ENCODE data around the gene KIF2A. TPM values are rescaled to one million over a fixed set of nuclear protein-coding genes. Genes with fewer than 3 reads are reported as not detected.

KIF2A gene
- total and polyA plus RNA-seq, 2 of the 8 experiments (the other 6 are each of a cell fraction or from before 2014, with no cell fraction given), result 18.4 to 97.1 TPM

DNA sequence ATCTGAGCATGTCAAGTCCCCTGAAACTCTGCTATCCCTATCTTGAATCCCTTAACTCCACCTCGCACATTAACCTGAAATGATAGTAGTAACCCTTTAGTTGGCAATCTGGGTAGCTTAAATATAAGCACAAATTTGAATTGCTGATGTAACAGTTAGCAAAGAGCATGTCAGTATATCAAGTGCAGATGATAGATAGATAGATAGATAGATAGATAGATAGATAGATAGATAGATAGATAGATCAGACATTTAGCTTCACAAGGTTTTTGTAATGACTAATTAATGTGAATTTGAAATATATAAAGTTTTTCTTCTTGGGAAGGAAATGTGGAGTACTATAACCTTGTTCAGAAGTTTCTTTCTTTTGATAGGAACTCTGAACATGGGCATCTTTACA lies 30.4 kb upstream of the KIF2A start:
- no peak overlapping the region for H3K56ac ChIP-seq (replicated peaks; ENCODE audit: insufficient read length, low read depth, low read length)
- H2BK15ac ChIP-seq (ENCODE audit: low read length), result no peak overlapping the region
- no peaks in the 10 kb centered on the region for H3K79me1 ChIP-seq (ENCODE audit: low read depth, low read length)
- no peaks in the 10 kb centered on the region for H3K36me3 ChIP-seq (ENCODE audit: control insufficient read depth in 2 of 4, insufficient read depth in 4 of 4, low read length in 3 of 4)
- no peak overlapping the region for H4K5ac ChIP-seq (ENCODE audit: insufficient read length, low read depth, low read length)
- no peak overlapping the region for H2BK5ac ChIP-seq (ENCODE audit: low read depth, low read length)
- 96% methylated on average over 1 of the region's 1 CpG; no CpG with 5 or more reads in 1 of the 2 experiments for WGBS, 2 experiments (ENCODE audit: extremely low coverage in 1 of 2, insufficient coverage in 1 of 2, insufficient read length in 1 of 2, insufficient replicate concordance in 2 of 2, low coverage in 1 of 2, low lambda C conversion rate in 2 of 2, missing lambda C conversion rate in 1 of 2)
- CTCF ChIA-PET (ENCODE audit: partially characterized antibody), result interaction anchor here (0.9 to 1.1 kb wide), 4 partner anchors 11 to 52 kb away, joined by 3 to 4 read pairs (median 3); no protein-coding TSS in a partner anchor
- H3K27ac ChIP-seq (ENCODE audit: low read depth, low read length), result no peak overlapping the region
- H3K4me1 ChIP-seq (replicated peaks in 1 of 4; ENCODE audit: control insufficient read depth in 3 of 4, insufficient read depth in 4 of 4, low read length in 3 of 4), result no peaks in the 10 kb centered on the region
- no peak overlapping the region for H2BK120ac ChIP-seq (replicated peaks; ENCODE audit: low read depth, low read length)
- H2AFZ ChIP-seq (ENCODE audit: low read length), result no peak overlapping the region
- H2BK12ac ChIP-seq (ENCODE audit: low read depth, low read length), result no peak overlapping the region
- no peak overlapping the region for H3K18ac ChIP-seq (ENCODE audit: extremely low read depth, low read length)
- H3K9me3 ChIP-seq (ENCODE audit: insufficient read depth in 2 of 2, low read depth in 1 of 2, low read length in 1 of 2), result no peaks in the 10 kb centered on the region
- no peak overlapping the region for H3K4ac ChIP-seq (replicated peaks; ENCODE audit: insufficient read length, low read depth, low read length)
- no peak overlapping the region for H3K23ac ChIP-seq (ENCODE audit: insufficient read length)
- H4K20me1 ChIP-seq (replicated peaks in 1 of 2; ENCODE audit: control insufficient read depth in 1 of 2, insufficient read depth in 2 of 2, low read length in 2 of 2), result no peaks in the 10 kb centered on the region
- no peaks in the 10 kb centered on the region for H3K79me2 ChIP-seq (ENCODE audit: control insufficient read depth in 1 of 2, insufficient read depth in 2 of 2, low read length in 2 of 2)
- no peak overlapping the region for H3K4me2 ChIP-seq (ENCODE audit: insufficient read depth in 1 of 2, low read depth in 2 of 2, low read length in 2 of 2)
- H2AK5ac ChIP-seq (ENCODE audit: low read depth, low read length), result no peak overlapping the region
- H4K8ac ChIP-seq (ENCODE audit: extremely low read depth, insufficient read depth, low read length), result no peak overlapping the region
- H2BK20ac ChIP-seq (ENCODE audit: low read length), result no peak overlapping the region
- H3K4me3 ChIP-seq (ENCODE audit: extremely low read depth in 1 of 4, insufficient read depth in 2 of 4, low read depth in 3 of 4, low read length in 4 of 4), result no peak overlapping the region
- H3K23me2 ChIP-seq (ENCODE audit: low read depth, low read length), result no peaks in the 10 kb centered on the region
- no peak overlapping the region for H3K14ac ChIP-seq (ENCODE audit: insufficient read length)
- DNase-seq (ENCODE audit: low read depth in 1 of 2, low spot score in 2 of 2) (no peak), FAIRE-seq (no peak)
- no peak overlapping the region for H4K91ac ChIP-seq (replicated peaks; ENCODE audit: insufficient read length, low read length)
- H3K27me3 ChIP-seq (replicated peaks in 1 of 4; ENCODE audit: control insufficient read depth in 3 of 4, extremely low read depth in 1 of 4, insufficient read depth in 3 of 4, low read length in 3 of 4), result no peaks in the 10 kb centered on the region; a peak in 1 of 7 replicates
- H3K9ac ChIP-seq (replicated peaks in 1 of 4; ENCODE audit: extremely low read depth in 1 of 4, low read depth in 3 of 4, low read length in 3 of 4), result no peak overlapping the region
- POLR2A ChIA-PET (ENCODE audit: partially characterized antibody), result no interaction called here
- TF ChIP-seq TEAD4 (IDR thresholded peaks at IDR 0.05; ENCODE audit: low read depth, low read length), result no peak
- TF ChIP-seq, protein P1, sequence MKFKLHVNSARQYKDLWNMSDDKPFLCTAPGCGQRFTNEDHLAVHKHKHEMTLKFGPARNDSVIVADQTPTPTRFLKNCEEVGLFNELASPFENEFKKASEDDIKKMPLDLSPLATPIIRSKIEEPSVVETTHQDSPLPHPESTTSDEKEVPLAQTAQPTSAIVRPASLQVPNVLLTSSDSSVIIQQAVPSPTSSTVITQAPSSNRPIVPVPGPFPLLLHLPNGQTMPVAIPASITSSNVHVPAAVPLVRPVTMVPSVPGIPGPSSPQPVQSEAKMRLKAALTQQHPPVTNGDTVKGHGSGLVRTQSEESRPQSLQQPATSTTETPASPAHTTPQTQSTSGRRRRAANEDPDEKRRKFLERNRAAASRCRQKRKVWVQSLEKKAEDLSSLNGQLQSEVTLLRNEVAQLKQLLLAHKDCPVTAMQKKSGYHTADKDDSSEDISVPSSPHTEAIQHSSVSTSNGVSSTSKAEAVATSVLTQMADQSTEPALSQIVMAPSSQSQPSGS (IDR thresholded peaks at IDR 0.05; ENCODE audit: low read length), result no peak
- no peak for TF ChIP-seq SIN3A (conservative IDR thresholded peaks at IDR 0.05 in 1 of 2, IDR thresholded peaks at IDR 0.05 in 1 of 2; ENCODE audit: low read depth in 1 of 2, low read length in 2 of 2)
- no peak for TF ChIP-seq GABPA (IDR thresholded peaks at IDR 0.05; ENCODE audit: borderline replicate concordance, insufficient read depth, low read length)
- no peak for TF ChIP-seq NANOG (IDR thresholded peaks at IDR 0.05; ENCODE audit: insufficient read depth, low read depth, low read length, poor library complexity, severe bottlenecking)
- TF ChIP-seq TBP (IDR thresholded peaks at IDR 0.05; ENCODE audit: low read depth, low read length), result no peak
- no peak for TF ChIP-seq KDM4A (IDR thresholded peaks at IDR 0.05; ENCODE audit: low read depth, low read length, severe bottlenecking)
- no peak for TF ChIP-seq EP300 (IDR thresholded peaks at IDR 0.05; ENCODE audit: borderline replicate concordance in 1 of 2, low read depth in 2 of 2, low read length in 2 of 2)
- TF ChIP-seq RXRA (IDR thresholded peaks at IDR 0.05; ENCODE audit: insufficient read depth, low read depth, low read length), result no peak
- no peak for TF ChIP-seq KDM1A (IDR thresholded peaks at IDR 0.05; ENCODE audit: borderline replicate concordance, low read length)
- TF ChIP-seq BCL11A (IDR thresholded peaks at IDR 0.05; ENCODE audit: low read depth in 2 of 2, low read length in 2 of 2), result no peak
- no peak for TF ChIP-seq RBBP5 (IDR thresholded peaks at IDR 0.05; ENCODE audit: borderline replicate concordance, low read depth, low read length)

Data from H1 (cell line).